T follicular helper cell (primary cell): Measurements from ENCODE around the gene EBF4.
"Not testable (repeated sequence)": the region's sequence is repeated elsewhere in the genome, so short reads cannot be mapped to it uniquely, and the experiment has no call there.

ENCODE experiments used
- DNase-seq: peaks from one replicate; pipeline ENCODE4 v3.0.0-alpha.2; 2020; ENCODE audit warnings: low read depth

Gene EBF4

GRCh38 chr20:2757969-2758368, 65.4 kb downstream of the EBF4 start:
- DNase-seq: no peak

GRCh38 chr20:2759143-2759542, 66.6 kb downstream of the EBF4 start:
- no peak for DNase-seq

- DNase-seq: no peak
These were observed 67.2 kb downstream of the EBF4 start for GRCh38 chr20:2759603-2760296.

- no peak for DNase-seq
These were observed 67.8 kb downstream of the EBF4 start for GRCh38 chr20:2760297-2760951.

- DNase-seq: no peak
These were observed 68.3 kb downstream of the EBF4 start for GRCh38 chr20:2760952-2761305.

- no peak for DNase-seq
These were observed 69.3 kb downstream of the EBF4 start for GRCh38 chr20:2761885-2762284.

- no peak for DNase-seq
These were observed 70.1 kb downstream of the EBF4 start for GRCh38 chr20:2762578-2763131.

GRCh38 chr20:2763186-2763585, 70.6 kb downstream of the EBF4 start:
- DNase-seq: no peak

GRCh38 chr20:2767768-2768631, 75.4 kb downstream of the EBF4 start:
- no peak for DNase-seq

GRCh38 chr20:2768632-2769015, 76.0 kb downstream of the EBF4 start:
- DNase-seq: no peak

GRCh38 chr20:2770091-2770490, 77.5 kb downstream of the EBF4 start:
- not testable (repeated sequence) for DNase-seq

GRCh38 chr20:2771631-2772080, 79.1 kb downstream of the EBF4 start:
- no peak for DNase-seq

GRCh38 chr20:2773812-2774211, 81.2 kb downstream of the EBF4 start:
- no peak for DNase-seq

- no peak for DNase-seq
These were observed 82.6 kb downstream of the EBF4 start for GRCh38 chr20:2775139-2775538.

- no peak for DNase-seq
These were observed 86.2 kb downstream of the EBF4 start for GRCh38 chr20:2778602-2779321.

- DNase-seq: no peak
These were observed 88.4 kb downstream of the EBF4 start for GRCh38 chr20:2780948-2781347.

- no peak for DNase-seq
These were observed 91.5 kb downstream of the EBF4 start for GRCh38 chr20:2783908-2784566.

GRCh38 chr20:2793471-2793870, 100.9 kb downstream of the EBF4 start:
- no peak for DNase-seq

GRCh38 chr20:2794202-2794748, 101.7 kb downstream of the EBF4 start:
- DNase-seq: no peak

- no peak for DNase-seq
These were observed 102.4 kb downstream of the EBF4 start for GRCh38 chr20:2794866-2795447.

GRCh38 chr20:2795451-2795850, 102.9 kb downstream of the EBF4 start:
- no peak for DNase-seq
